OCI-LY1 (cell line): ENCODE results near the gene C20orf204.

ENCODE experiments used
- EZH2 ChIP-seq: fragments of 200-600 bp; sonication (generic), shearing (Covaris generic); IDR thresholded peaks from 2 replicates; pipeline ENCODE4 v1.8.0; 2017; ENCODE audit warnings: borderline replicate concordance, mixed run types, mild to moderate bottlenecking, antibody characterized with exemption, low read length, moderate library complexity, mixed read lengths
- TF ChIP-seq, protein P1 (sequence below): fragments of 200-600 bp; sonication (generic), shearing (Covaris generic); IDR thresholded peaks from 2 replicates; pipeline ENCODE4 v1.5.1; 2017; ENCODE audit warnings: mild to moderate bottlenecking, antibody characterized with exemption, low read length, moderate library complexity, mixed read lengths

DNA sequence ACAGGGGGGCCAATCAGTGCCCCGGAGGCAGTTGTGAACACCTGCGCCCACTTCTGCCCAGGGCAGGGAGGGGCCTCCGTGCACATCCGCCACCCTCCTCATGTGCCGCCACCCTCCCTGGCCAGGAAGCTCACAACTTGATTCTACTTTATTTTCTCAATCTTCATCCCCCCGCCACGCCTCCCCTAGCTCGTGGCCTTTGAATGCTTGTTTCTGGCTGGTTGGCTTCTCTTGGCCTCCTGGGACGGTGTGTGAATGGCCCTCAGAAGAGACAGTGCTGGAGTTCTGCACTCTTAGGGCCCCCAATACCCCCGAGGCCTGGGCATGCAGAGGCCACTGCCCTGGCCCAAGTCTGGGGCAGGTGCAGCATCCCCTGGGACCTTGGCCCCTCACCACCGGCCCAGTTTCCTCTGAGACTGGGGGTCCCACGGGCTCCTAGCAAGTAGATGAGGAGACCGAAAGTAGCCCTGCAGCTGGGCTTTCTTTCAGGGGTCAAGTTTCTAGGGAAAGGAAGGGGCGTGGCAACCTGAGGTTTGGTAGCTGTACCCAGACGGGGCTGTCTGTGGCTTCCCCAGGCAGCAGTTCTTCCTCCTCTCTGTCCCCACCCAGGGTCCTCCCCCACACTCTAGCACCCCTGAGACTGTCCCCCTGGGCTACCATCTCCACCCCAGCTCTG lies 42.0 kb downstream of the C20orf204 start:
- TF ChIP-seq, protein P1, sequence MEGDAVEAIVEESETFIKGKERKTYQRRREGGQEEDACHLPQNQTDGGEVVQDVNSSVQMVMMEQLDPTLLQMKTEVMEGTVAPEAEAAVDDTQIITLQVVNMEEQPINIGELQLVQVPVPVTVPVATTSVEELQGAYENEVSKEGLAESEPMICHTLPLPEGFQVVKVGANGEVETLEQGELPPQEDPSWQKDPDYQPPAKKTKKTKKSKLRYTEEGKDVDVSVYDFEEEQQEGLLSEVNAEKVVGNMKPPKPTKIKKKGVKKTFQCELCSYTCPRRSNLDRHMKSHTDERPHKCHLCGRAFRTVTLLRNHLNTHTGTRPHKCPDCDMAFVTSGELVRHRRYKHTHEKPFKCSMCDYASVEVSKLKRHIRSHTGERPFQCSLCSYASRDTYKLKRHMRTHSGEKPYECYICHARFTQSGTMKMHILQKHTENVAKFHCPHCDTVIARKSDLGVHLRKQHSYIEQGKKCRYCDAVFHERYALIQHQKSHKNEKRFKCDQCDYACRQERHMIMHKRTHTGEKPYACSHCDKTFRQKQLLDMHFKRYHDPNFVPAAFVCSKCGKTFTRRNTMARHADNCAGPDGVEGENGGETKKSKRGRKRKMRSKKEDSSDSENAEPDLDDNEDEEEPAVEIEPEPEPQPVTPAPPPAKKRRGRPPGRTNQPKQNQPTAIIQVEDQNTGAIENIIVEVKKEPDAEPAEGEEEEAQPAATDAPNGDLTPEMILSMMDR: no peak
- no peak for TF ChIP-seq EZH2
